Lower leg skin (tissue), 4 donors: ENCODE results near the gene FASTKD2. TPM values are rescaled to one million over a fixed set of nuclear protein-coding genes. Genes with fewer than 3 reads are reported as not detected.
A peak's percentile ranks its signal among the peaks of the same experiment; 100 is the strongest.

Experiments
- DNase-seq, 2 donors: peaks; one replicate each; pipeline ENCODE4 v3.0.0-alpha.2; 2019; ENCODE audit warnings: low spot score in 2 of 2
- H3K4me3 ChIP-seq: fragments of 200-600 bp; sonication (generic); 2 replicates; pipeline ENCODE4 v1.5.1; 2017; ENCODE audit warnings: mild to moderate bottlenecking, low read depth; ENCODE audit not compliant: poor library complexity, severe bottlenecking
- CTCF ChIP-seq, 3 donors: fragments of 450-650 bp; IDR thresholded peaks; one replicate each; pipeline ENCODE4 v1.5.1; 2016; ENCODE audit warnings: antibody characterized with exemption in 3 of 3, mild to moderate bottlenecking in 3 of 3, moderate library complexity in 2 of 3
- POLR2A ChIP-seq, 2 donors: fragments of 450-650 bp; IDR thresholded peaks; one replicate each; pipeline ENCODE4 v1.6.1; 2016 to 2017; ENCODE audit warnings: antibody characterized with exemption in 2 of 2, mild to moderate bottlenecking in 1 of 2, moderate library complexity in 1 of 2
- WGBS, 2 donors: methylation state at CpG; one replicate each; pipeline ENCODE4 v1.1.5; 2018; 5-methylcytosine and 5-hydroxymethylcytosine counted together
- intact Hi-C: fragments of 100-400 bp; cut with DNase I; formaldehyde crosslinking; loops from one replicate; pipeline ENCODE4 v1.15.0; 2023; ENCODE audit warnings: low total_unique reads
- total RNA-seq, 4 donors: library from RNA; depleted of rRNA; stranded (reverse); fragments of >200 nt; gene quantifications; one replicate each; pipeline ENCODE4 v1.1.0, GENCODE V29; 2016

FASTKD2 gene
- 10 to 100 TPM; 21.4 to 25.4 (median 23.8) TPM for total RNA-seq

GRCh38 chr2:206765242-206766056 lies at the start of gene FASTKD2, which contains the start of gene MDH1B:
Gene FASTKD2 (plus strand): TSS chr2:206765606. CDS start chr2:206766694, 1,088 bp downstream.
Gene MDH1B (minus strand): TSS chr2:206765328. CDS start chr2:206765271, 57 bp downstream.
- peak within 1 kb of the TSS; percentile 75 for H3K4me3 ChIP-seq
- peak; percentile 84 to 96 for DNase-seq
- intact Hi-C loops = no loop called here
- TF ChIP-seq CTCF (IDR thresholded peaks at IDR 0.05) = no peak
- no peak for TF ChIP-seq POLR2A (IDR thresholded peaks at IDR 0.05)
- 0 to 1% methylated on average over 46 of the region's 46 CpGs for WGBS, 2 donors

GRCh38 chr2:206716623-206717022 lies 48.8 kb upstream of the FASTKD2 start:
- no peak for DNase-seq
- H3K4me3 ChIP-seq = no peak overlapping the region
- WGBS, 2 donors = 64 to 69% methylated on average over 3 of the region's 3 CpGs
- intact Hi-C loops = no loop called here
- TF ChIP-seq CTCF (IDR thresholded peaks at IDR 0.05) = no peak
- TF ChIP-seq POLR2A (IDR thresholded peaks at IDR 0.05) = no peak

- WGBS, 2 donors = 76 to 83% methylated on average over 1 of the region's 1 CpG
- H3K4me3 ChIP-seq = no peak within 1 kb of the TSS
These were observed 47.1 kb upstream of the FASTKD2 start, which contains the start of gene DYTN for GRCh38 chr2:206718296-206718695. Gene DYTN (minus strand): TSS chr2:206718396. CDS start chr2:206718279, 117 bp downstream.

GRCh38 chr2:206721256-206721920 lies 44.0 kb upstream of the FASTKD2 start:
- no peak overlapping the region for H3K4me3 ChIP-seq
- WGBS, 2 donors = 75 to 81% methylated on average over 4 of the region's 4 CpGs
- DNase-seq = no peak
- intact Hi-C loops = no loop called here
- TF ChIP-seq POLR2A (IDR thresholded peaks at IDR 0.05) (no peak), CTCF (IDR thresholded peaks at IDR 0.05) (no peak)

More at GRCh38 chr2:206718296-206718695, 47.1 kb upstream of the FASTKD2 start, which contains the start of gene DYTN:
- TF ChIP-seq CTCF (IDR thresholded peaks at IDR 0.05) (no peak), POLR2A (IDR thresholded peaks at IDR 0.05) (no peak)
- no peak for DNase-seq
- intact Hi-C loops = no loop called here

- intact Hi-C loops = no loop called here
- no peak for DNase-seq
- 58 to 73% methylated on average over 1 of the region's 1 CpG for WGBS, 2 donors
- H3K4me3 ChIP-seq = no peak overlapping the region
- no peak for TF ChIP-seq POLR2A (IDR thresholded peaks at IDR 0.05)
These were observed 42.1 kb upstream of the FASTKD2 start for GRCh38 chr2:206723288-206723687.

- intact Hi-C loops = no loop called here
- 93 to 96% methylated on average over 2 of the region's 2 CpGs for WGBS, 2 donors
- H3K4me3 ChIP-seq = no peak overlapping the region
- TF ChIP-seq CTCF (IDR thresholded peaks at IDR 0.05) = no peak
- TF ChIP-seq POLR2A (IDR thresholded peaks at IDR 0.05) = no peak
- DNase-seq = no peak
These were observed 38.1 kb upstream of the FASTKD2 start for GRCh38 chr2:206727287-206727686.
